ENCODE data around the gene CTNNA3. TPM values are rescaled to one million over a fixed set of nuclear protein-coding genes. Genes with fewer than 3 reads are reported as not detected.

The CTNNA3 gene
- total RNA-seq, 1 donor from 2014 or later = under 0.01 TPM

DNA sequence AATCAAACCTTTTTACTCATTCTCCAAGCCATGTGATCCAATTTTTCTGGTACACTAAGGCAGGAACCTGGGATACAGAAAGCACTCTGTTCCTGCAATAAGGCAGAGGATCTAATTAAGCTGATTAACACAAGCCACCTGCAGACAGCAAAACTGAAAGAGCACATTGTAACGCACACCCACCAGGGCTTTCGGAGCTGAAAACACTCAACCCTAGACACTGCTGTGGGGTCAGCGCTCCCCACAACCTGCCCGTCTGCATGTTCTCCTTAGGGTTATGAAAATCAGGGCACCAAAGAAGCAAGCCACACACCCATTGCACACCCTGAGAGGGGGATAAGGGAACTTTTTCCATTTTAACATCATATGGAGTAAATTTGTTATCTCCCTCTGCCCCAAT is 1792.4 kb downstream of the CTNNA3 start:
- no peaks in the 10 kb centered on the region for H3K27me3 ChIP-seq
- no peaks in the 10 kb centered on the region for H3K9me3 ChIP-seq
- TF ChIP-seq, protein P1, sequence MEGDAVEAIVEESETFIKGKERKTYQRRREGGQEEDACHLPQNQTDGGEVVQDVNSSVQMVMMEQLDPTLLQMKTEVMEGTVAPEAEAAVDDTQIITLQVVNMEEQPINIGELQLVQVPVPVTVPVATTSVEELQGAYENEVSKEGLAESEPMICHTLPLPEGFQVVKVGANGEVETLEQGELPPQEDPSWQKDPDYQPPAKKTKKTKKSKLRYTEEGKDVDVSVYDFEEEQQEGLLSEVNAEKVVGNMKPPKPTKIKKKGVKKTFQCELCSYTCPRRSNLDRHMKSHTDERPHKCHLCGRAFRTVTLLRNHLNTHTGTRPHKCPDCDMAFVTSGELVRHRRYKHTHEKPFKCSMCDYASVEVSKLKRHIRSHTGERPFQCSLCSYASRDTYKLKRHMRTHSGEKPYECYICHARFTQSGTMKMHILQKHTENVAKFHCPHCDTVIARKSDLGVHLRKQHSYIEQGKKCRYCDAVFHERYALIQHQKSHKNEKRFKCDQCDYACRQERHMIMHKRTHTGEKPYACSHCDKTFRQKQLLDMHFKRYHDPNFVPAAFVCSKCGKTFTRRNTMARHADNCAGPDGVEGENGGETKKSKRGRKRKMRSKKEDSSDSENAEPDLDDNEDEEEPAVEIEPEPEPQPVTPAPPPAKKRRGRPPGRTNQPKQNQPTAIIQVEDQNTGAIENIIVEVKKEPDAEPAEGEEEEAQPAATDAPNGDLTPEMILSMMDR (IDR thresholded peaks at IDR 0.05) = no peak
- no peak for DNase-seq (ENCODE audit: low spot score in 2 of 2)
- H3K4me1 ChIP-seq = no peaks in the 10 kb centered on the region
- no peaks in the 10 kb centered on the region for H3K36me3 ChIP-seq
- intact Hi-C loops (cut with DNase I) = no loop called here
- H3K27ac ChIP-seq = no peak overlapping the region
- no peak overlapping the region for H3K4me3 ChIP-seq

GRCh38 chr10:65900271-65900670 is 1795.7 kb downstream of the CTNNA3 start:
- no peak overlapping the region for H3K4me3 ChIP-seq
- no peaks in the 10 kb centered on the region for H3K27me3 ChIP-seq
- intact Hi-C loops (cut with DNase I) = no loop called here
- H3K36me3 ChIP-seq = no peaks in the 10 kb centered on the region
- TF ChIP-seq, protein P1 (IDR thresholded peaks at IDR 0.05) = no peak
- no peak overlapping the region for H3K27ac ChIP-seq
- H3K4me1 ChIP-seq = no peaks in the 10 kb centered on the region
- H3K9me3 ChIP-seq = no peaks in the 10 kb centered on the region
- no peak for DNase-seq (ENCODE audit: low spot score in 2 of 2)

GRCh38 chr10:65898055-65898454 is 1797.9 kb downstream of the CTNNA3 start:
- H3K4me1 ChIP-seq = no peaks in the 10 kb centered on the region
- no peaks in the 10 kb centered on the region for H3K9me3 ChIP-seq
- no peak overlapping the region for H3K4me3 ChIP-seq
- no peak overlapping the region for H3K27ac ChIP-seq
- DNase-seq (ENCODE audit: low spot score in 2 of 2) = no peak
- no peaks in the 10 kb centered on the region for H3K27me3 ChIP-seq
- intact Hi-C loops (cut with DNase I) = no loop called here
- TF ChIP-seq, protein P1 (IDR thresholded peaks at IDR 0.05) = no peak
- no peaks in the 10 kb centered on the region for H3K36me3 ChIP-seq

DNA sequence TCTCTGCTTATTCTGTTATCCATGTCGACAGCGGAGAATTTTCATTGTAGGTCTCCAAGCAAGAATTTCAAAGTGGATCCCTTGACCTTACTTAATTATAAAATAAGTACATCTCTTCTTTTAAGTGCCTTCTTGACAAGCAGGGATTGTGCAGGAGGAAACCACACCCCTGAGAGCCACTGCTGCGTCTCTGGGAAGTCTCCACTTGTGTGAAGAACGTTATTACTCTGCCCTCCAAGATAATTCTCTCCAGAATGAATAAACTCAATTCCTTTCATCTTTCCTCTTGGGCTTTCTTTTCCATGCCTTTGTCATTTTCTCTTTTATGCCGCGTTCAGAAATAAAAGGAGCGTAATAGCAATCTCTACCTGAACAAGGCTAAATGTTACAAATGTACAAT is 1801.0 kb downstream of the CTNNA3 start:
- Histone ChIP-seq H3K9me3 (no peaks in the 10 kb centered on the region), H3K4me3 (no peak overlapping the region), H3K36me3 (no peaks in the 10 kb centered on the region), H3K27ac (no peak overlapping the region), H3K4me1 (no peaks in the 10 kb centered on the region), H3K27me3 (no peaks in the 10 kb centered on the region)
- DNase-seq (ENCODE audit: low spot score in 2 of 2) = no peak
- intact Hi-C loops (cut with DNase I) = no loop called here
- TF ChIP-seq, protein P1 (IDR thresholded peaks at IDR 0.05) = no peak

DNA sequence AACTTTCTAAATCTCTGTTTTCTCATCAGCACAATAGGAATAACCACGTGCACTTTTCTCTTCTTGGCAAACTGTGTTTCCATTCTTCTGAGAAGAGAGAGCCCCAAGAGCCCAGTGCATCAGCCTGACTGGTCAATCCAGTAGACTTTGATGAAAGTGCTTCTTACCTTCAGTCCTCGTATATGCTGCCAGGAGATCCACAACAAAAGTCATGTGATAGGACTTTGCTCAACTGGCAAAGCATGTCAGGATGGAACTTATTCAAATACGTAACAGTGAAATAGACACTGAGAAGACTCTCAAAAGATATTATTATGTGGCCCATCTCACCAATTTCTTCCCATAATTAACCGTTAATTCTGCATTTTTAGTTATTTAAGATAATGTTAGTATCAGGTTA is 1801.6 kb downstream of the CTNNA3 start:
- TF ChIP-seq, protein P1 (IDR thresholded peaks at IDR 0.05) = no peak
- intact Hi-C loops (cut with DNase I) = no loop called here
- DNase-seq (ENCODE audit: low spot score in 2 of 2) = no peak
- H3K4me1 ChIP-seq = no peaks in the 10 kb centered on the region
- no peaks in the 10 kb centered on the region for H3K9me3 ChIP-seq
- H3K36me3 ChIP-seq = no peaks in the 10 kb centered on the region
- no peak overlapping the region for H3K27ac ChIP-seq
- H3K4me3 ChIP-seq = no peak overlapping the region
- no peaks in the 10 kb centered on the region for H3K27me3 ChIP-seq

DNA sequence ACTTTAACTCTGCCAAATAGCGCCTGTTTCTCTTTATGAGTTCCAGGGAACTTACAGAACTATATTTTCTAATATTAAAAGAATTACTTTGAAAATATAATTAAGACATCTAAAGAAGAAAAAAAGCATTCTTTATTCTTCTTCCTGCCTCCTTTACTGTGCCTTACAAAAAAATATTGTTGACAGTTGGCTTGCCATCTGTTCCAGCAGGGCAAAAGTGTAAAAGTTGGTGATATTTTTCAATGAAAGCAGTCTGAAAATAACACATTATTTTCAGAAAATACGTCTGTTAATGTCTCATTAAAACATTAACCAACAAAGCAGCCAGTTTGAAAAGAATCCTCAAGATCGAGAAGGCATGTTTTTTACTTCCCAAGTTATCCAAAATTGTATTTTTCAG is 1802.3 kb downstream of the CTNNA3 start:
- Histone ChIP-seq H3K4me3 (no peak overlapping the region), H3K36me3 (no peaks in the 10 kb centered on the region), H3K4me1 (no peaks in the 10 kb centered on the region), H3K9me3 (no peaks in the 10 kb centered on the region), H3K27ac (no peak overlapping the region), H3K27me3 (no peaks in the 10 kb centered on the region)
- intact Hi-C loops (cut with DNase I) = no loop called here
- DNase-seq (ENCODE audit: low spot score in 2 of 2) = no peak
- TF ChIP-seq, protein P1 (IDR thresholded peaks at IDR 0.05) = no peak

Data from ascending aorta (tissue), 2 donors.